ENCODE results near the gene RLN3.
"Not testable (repeated sequence)": the region's sequence is repeated elsewhere in the genome, so short reads cannot be mapped to it uniquely, and the experiment has no call there.

Gene RLN3

DNA sequence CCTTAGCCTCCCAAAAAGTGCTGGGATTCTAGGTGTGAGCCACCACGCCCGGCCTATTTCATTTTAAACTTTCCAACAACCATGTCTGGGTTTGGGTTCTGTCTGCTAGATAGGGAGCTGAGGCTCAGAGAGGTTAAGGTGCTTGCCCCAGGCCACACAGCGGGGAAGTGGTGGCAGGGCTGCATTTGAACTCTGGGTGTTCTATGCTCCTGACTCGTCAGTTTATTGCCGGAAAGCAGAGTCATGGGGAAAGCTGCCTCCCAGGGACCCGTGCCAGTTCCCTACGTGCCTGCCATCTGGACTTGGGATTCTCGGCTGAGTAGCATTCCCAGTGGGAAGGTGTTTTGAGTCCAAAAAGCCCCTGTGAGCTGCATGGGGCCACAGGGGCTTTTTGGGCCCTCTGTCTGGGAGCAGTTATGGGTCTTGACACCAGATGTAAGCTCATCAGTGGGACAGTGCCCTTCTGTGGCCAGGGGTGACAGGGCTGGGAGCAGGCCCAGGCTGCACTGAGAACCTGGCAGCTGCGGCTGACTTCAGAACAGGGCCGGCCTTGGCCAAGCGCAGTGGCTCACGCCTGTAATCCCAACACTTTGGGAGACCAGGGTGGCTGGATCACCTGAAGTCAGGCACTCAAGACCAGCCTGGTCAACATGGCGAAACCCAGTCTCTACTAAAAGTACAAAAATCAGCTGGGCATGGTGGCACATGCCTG is 32.8 kb upstream of the RLN3 start:
- no peak for DNase-seq

DNA sequence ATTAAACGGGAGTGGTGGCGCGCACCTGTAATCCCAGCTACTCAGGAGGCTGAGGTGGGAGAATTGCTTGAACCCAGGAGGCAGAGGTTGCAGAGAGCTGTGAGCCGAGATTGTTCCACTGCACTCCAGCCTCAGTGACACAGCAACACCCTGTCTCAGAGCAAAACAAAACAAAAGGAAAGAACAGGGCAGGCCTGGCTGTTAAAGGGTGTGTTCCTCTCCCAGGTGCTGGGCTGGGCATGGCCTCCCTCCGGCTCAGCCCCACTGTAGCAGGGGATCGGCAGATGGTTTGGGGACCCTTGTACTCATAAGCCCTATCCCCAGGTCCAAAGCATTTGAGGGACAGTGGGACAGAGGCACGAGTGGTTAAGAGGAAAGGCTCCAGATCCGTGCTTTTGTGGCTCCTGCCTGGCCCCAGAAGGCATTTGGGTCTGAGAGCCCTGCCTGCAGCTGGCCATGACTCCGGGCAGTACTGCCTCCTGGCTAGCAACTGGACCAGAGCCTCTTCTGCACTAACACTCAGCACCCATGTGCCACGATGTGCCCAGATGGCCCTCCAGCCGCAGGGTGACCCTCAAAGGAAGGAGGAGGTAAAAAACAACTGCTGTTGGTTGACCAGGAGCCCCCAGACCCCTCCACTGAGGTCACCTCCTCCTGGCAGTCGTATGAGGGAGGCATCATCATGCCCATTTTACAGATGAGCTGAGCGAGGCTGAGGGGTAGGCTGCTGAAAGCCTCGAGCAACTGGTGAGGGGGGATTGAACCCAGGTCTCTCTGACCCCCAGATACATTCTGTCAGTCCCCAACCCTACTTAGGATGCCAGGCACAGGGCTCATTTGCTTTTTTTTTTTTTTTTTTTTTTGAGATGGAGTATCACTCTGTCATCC is 31.8 kb upstream of the RLN3 start:
- no peak for DNase-seq

DNA sequence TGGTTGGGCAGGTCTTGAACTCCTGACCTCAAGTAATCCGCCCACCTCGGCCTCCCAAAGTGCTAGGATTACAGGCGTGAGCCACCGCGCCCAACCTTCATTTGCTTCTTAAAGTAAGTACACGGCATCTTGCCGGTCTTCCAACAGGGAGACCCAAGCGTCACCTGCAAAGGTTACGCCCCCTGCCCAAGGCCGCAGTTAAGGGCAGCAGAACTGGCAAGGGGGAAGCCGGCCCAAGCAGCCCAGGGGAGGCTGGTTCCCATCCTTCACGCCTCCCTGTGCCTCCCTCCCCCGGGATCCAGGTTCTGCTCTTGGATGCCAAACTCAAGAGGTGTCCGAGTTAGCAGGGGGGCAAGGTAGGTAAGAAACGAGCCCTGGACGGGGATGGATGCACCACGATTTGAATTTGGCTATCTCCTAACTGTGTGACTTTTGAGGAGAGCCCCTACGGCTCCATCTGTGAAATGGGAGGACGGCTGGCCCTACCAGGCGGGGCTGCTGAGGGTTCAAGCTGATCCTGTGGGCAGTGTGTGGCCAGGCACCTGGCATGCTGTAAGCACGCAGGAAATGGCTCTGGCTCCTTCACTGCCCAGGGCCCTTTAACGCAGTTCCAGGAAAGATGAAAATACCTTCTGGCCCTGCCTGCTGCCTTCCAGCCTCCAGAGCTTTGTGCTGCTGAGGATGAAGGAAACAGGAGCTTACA is 30.9 kb upstream of the RLN3 start:
- no peak for DNase-seq

DNA sequence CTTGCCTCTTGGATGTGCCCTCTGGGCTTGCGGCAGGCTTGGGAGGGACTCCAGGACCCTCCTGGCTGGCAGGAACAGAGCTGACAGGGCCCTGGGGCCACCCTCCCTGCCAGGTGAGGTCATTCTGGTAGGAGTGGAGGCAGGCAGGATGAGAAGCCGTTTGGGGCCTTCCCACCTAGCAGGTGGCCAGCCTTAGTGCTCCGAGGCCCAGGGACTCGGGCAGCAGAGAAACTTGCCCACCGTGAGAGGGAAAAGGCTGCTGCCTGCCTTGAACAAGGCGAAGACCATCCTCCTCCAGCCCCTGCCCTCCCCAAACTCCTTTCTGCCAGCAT is 30.4 kb upstream of the RLN3 start:
- DNase-seq, result no peak

DNA sequence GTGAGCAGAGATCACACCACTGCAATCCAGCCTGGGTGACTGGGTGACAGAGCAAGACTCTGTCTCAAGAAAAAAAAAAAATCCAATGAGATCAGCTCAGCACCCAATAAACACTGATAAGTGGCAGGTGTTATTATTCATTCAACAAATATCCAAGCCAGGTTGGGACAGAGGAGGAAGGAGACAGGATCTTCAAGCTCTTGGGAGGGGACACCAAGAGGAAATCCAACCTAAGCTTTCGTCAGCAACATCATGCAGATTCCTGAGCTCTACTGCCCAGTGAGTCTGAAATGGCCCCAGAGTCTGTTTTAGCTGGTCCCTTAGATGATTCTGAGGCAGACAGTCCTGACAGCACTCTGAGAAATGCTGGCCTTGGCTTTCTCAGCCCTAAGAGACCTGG is 29.5 kb upstream of the RLN3 start:
- no peak for DNase-seq

DNA sequence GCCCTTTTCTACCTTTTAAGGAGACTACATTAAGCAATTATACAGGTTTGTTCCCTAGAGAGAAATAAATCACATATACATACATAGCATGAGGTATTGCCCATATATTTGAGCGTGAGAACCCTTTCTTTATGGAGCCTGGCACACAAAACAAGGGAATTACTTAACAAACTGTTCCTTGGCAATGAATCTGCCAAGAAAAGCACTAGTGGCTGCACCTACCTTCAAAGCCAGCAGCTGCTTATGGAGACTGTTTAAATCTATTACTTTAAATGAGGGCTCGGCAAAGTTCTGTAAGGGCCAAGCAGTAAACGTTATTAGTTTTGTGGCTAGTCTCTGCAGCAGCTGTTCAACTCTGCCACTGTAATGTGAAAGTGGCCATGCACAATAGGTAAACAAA is 28.9 kb upstream of the RLN3 start:
- no peak for DNase-seq

DNA sequence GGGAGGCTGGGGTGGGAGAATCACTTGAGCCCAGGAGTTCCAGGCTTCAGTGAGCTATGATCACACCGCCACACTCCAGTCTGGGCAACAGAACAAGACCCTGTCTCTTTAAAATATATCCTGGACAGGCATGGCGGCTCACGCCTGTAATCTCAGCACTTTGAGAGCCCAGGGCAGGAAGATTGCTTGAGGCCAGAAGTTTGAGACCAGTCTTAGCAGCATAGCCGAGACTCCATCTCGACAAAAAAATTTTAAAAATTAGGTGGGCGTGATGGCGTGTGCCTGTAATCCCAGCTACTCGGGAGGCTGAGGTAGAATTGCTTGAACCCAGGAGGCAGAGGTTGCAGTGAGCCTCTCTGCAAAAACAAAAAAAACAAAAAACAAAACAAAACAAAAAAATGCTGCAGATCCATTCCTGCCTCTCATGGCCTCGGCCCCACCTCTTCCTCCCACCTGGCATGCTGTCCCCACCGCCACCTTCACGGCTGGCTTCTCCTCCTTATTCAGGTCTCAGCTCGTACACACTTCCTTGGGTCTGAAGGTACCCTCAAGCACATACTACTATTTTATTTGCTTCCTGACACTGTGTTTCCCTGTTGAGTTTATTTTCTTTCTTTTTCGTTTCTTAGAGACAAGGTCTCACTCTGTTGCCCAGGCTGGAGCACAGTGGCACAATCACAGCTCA is 27.1 kb upstream of the RLN3 start:
- DNase-seq, result no peak

DNA sequence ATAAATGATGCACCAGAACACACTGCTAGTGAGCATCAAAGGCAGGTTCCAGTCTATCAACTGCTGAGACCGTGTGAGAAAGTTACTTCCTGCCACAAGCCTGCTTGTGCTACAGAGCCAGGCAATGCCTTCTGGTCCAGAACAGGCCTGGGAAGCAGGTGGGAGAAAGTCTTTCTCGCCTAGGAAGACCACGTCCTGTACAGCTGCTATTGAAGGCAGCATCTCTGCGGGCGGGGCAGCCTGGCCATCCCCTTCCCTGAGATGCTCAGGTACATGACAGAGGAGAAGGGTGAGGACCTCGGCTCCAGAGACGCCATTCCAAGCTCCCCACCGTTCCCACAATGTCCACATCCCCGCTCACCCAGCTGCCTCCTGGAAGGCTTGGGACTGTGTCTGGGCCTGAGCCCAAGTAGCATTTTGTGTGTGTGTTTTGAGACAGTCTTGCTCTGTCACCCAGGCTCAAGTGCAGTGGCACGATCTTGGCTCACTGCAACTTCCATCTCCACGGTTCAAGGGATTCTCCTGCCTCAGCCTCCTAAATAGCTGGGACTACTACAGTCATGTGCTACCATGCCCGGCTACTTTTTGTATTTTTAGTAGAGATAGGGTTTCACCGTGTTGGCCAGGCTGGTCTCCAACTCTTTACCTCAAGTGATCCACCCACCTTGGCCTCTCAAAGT is 25.2 kb upstream of the RLN3 start:
- no peak for DNase-seq

DNA sequence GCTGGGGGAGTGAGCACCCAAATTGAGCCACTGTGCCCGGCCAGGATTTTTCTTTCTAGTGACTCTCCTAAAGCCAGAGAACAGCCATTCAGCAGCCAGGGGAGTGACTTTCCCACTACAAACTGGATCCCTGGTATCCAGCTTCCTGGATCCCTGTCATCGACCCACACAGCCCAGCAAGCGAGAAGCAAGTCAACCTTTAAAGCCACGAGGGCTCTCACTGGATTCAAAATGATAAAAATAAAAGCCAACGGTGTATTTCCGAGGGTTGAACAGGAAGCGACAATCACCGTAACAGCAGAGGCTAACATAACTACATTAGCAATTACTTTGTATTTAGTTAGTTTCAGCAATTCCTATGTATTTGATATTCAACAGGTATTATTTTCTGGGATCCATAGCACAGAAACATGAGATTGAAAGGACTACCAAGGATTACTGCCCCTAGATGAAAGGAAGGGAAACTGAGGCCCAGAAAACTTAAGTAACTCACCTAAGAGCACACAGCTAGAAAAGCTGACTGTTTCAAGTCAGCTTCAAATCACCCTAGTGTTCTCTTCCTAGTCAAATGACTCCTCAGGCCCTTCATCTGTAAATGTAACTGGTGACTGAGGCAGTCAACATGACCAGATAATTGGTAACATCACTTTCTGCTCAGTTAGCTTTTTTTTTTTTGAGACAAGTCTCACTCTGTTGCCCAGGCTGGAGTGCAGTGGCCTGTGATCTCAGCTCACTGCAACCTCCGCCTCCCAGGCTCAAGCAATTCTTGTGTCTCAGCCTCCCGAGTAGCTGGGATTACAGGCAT is 24.5 kb upstream of the RLN3 start:
- DNase-seq, result no peak

DNA sequence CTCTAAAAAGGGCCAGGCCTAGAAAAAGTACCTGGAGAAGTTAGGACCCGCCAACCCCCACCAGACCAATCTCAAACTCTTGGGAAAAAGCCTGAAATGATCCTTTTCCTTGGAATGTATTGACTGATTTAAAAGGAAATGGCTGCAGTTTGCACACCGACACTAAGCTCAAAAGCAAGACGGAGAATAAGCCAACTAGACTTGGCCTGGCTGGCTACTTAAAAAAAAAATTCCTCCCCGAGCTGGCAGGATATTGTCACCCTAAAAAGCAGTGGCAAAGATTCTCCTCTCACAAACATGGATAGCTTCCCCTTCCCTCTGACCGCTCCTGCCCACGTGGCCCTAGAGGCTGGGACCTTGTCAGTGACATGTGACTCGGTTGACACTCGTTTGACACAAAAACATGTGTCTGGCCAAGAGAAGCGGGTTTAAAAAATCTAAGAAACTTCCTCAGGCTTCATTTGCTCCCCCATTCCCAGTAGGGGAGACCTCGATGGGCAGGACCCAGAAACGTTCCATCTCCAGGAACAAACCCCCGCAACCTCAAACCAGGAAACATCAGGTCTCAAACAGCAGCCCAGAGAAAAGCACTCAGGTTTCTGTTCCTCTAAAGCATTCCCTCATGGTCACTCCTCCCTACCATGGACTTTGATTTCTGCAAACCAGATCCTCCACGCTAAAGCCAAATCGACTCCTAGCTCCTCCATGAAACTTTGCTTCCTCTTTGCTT is 23.2 kb upstream of the RLN3 start:
- no peak for DNase-seq

DNA sequence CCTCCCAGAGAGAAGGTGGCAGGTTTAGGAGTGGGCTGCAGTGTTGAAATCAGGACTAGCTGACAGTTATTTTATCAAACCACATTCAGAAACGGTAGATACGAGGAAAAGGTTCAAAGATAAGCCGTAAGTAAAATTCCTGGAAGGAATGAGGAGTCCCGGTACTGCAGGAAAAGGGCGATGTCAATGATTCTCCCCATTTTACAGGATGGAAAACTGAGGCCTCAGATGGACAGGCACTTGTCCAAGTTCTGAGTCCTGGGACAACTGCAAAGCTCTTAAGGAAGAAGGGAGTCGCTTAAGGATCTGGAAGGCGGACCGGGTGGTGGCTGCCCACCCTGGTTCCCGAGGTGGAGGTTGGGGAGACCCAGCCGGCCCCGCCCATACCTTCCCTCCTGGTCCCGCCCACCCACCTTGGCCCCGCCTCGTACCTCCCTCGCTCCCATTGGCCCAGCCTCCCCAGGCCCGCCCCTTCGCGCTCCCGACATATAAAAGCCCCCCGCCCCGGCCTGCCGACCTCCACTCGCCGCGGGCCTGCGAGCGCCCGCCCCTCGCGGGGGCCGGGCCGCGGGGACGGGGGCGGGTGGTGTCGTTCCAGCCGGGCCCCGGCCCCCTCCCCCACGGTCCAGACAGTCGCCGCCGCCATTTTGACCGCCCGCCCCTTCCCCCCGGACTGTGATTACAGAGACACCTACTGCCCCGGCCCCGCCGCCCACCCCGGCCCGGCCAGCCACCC is 22.4 kb upstream of the RLN3 start:
- peak; percentile 83 for DNase-seq

DNA sequence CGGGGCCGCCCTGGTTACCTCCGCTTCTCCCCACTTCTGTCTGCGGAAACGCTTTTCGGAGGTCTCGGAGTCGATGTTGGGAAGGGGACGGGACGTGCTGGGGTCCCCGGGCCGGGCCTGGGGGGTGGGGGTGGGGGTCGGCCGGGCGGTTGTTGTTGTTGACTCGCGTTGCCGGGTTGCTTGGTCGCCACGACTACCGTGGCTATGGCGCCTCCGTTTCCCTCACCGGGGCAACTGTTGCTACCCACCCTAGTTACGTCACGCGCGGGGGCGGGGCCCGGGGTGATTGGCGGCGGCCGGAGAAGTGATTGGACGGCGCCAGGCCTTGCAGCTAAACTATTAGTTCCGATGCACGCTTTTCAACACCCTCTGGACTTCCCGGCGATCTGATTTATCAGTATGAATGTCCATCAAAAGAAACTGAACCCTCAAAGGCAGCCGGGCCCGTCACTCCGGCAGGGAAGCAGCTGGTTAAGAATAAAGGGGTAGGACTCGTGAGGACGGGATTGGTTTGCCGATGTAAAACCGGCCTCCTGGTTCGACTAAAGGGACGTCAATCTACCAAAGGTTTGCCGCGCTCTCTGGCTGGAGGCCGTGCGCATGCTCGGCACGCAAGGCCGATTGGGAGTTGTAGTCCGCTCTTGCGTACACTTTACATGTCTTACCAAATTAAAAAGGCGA is 21.7 kb upstream of the RLN3 start, which contains the start of gene RFX1:
RFX1 (minus strand) TSS at position 236 of the 681 bp plus-strand sequence. CDS start 12,477 bp downstream, outside the sequence.
- DNase-seq, result peak; percentile 99

DNA sequence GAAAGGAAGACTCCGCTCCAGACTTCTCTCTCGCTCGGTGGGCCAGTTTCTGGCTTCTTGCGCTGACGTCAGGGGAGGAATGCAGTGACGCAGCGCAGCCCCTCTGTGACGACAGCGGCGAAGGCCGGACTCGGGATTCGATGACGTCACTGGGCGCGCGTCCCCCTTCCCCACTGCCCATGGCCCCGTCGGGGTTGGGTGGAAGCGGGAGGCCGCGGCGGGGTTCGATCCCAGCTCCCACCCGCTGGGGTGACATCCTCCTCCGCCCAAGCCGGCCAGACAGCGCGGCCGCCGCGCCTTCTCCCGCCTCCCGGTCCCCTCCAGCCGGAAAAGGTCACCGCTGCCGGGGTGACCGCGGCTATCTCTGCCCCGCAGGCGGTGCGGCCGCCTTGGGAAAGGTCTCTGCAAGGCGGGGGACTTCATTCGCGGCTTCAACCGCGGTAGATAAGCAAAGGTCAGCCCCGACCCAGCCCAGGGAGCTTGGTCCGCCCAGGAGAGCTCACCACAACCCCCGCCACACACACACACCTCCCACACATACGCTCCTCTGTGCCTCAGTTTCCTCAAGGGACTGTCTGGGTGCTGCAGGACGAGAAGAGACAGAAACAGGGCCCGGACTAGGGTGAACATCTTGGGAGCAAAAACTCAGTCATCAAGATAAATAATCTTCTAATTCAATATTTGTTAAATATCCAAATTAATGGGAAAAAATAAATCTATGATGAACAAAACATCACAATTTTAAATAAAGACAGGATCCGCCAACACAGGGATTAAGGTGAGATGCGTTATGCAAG is 21.0 kb upstream of the RLN3 start:
- no peak for DNase-seq

DNA sequence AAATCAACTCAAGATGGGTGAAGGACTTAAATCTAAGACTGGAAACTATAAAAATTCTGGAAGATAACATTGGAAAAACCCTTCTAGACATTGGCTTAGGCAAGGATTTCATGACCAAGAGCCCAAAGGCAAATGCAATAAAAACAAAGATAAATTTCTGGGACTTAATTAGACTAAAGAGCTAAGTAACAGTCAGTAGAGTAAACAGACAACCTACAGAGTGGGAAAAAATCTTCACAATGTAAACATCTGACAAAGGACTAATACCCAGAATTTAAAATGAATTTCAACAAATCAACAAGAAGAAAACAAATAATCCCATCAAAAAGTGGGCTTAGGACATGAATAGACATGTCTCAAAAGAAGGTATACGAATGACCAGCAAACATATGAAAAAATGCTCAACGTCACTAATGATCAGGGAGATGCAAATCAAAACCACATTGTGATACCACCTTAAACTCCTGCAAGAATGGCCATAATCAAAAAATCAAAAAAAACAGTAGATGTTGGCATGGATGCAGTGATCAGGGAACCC is 15.5 kb upstream of the RLN3 start:
- no peak for DNase-seq

DNA sequence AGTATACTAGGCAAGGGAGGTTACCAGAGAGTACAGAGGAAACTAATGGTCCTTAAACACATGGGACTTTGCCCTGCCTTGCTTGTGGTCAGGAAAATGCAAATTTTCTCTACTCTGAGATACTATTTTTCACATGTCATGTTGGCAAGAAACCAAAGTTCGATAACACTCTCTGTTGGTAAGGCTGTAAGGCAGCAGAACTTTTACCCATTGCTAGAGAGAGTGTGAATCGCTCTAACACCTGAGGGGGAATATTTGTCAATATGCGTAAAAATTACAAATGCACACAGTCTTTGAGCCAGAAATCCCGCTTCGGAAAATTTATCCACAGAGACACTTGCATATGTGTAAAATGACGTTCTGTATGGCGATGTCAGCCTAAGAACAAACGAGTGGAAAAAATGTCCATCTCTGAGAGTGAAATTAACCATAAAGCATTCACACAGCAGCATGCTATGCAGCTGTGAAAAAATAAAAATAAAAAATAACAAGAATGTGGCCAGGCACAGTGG is 12.4 kb upstream of the RLN3 start:
- DNase-seq, result no peak

DNA sequence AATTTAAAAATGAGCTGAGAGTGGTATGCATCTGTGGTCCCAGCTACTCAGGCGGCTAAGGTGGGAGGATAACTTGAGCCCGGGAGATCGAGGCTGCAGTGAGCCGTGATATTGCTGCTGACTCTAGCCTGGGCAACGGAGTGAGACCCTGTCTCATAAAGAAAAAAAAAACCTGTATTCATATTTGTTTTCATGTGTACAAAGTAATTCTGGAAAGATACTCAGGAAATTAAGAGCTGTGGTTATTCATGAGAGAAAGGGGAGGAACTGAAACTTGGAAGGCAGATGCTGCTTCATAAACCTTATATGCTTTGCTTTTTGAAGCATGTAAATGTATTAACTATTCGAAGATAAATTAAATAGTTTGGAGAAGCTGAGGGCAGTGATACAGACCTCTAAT is 8.8 kb upstream of the RLN3 start:
- no peak for DNase-seq

DNA sequence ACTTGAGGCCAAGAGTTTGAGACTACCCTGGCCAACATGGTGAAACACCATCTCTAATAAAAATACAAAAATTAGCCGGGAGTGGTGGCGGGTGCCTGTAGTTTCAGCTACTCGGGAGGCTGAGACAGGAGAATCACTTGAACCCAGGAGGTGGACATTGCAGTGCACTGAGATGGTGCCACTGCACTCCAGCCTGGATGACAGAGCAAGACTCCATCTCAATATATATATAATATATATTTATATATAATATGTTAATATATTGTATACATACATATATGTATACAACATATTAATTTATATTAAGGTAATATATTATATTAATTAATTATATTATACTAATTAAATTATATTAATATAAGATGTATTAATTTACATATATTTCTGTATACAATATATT is 8.2 kb upstream of the RLN3 start:
- not testable (repeated sequence) for DNase-seq

DNA sequence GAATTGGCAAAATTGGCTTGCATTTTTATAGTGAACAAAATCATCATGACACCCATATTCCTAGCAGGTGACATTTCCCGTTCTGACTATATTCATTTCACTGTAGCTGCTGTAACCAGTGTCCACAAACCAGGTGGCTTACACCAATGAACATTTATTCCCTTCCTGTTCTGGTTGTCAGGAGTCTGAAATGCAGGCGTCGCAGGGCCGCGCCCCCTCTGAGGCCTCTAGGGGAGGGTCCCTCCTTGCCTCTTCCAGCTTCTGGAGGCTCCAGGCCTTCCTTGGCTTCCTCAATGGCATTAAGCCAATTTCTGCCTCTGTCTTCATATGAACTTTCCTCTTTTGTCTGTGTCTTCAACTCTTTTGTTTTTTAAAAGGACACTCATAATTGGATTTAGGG is 6.5 kb upstream of the RLN3 start:
- no peak for DNase-seq
